ENCODE measurements around the gene SCAF4.

Gene SCAF4

GRCh38 chr21:31696424-31696823, 35.5 kb downstream of the SCAF4 start:
- DNase-seq (ENCODE audit: low read depth in 1 of 2, low spot score in 1 of 2): no peak
- TF ChIP-seq JUND (IDR thresholded peaks at IDR 0.05; ENCODE audit: low read depth): no peak
- in situ Hi-C loops (cut with HindIII; ENCODE audit: low pct_unique_long_range_greater_than_20kb, low sequenced_read_pairs): no loop called here

- in situ Hi-C loops (cut with HindIII; ENCODE audit: low pct_unique_long_range_greater_than_20kb, low sequenced_read_pairs): no loop called here
- no peak for DNase-seq (ENCODE audit: low read depth in 1 of 2, low spot score in 1 of 2)
- no peak for TF ChIP-seq JUND (IDR thresholded peaks at IDR 0.05; ENCODE audit: low read depth)
Measured at GRCh38 chr21:31693222-31693621, 38.7 kb downstream of the SCAF4 start.

GRCh38 chr21:31688603-31689368, 43.1 kb downstream of the SCAF4 start:
- in situ Hi-C loops (cut with HindIII; ENCODE audit: low pct_unique_long_range_greater_than_20kb, low sequenced_read_pairs): no loop called here
- no peak for TF ChIP-seq JUND (IDR thresholded peaks at IDR 0.05; ENCODE audit: low read depth)
- DNase-seq (ENCODE audit: low read depth in 1 of 2, low spot score in 1 of 2): no peak

- in situ Hi-C loops (cut with HindIII; ENCODE audit: low pct_unique_long_range_greater_than_20kb, low sequenced_read_pairs): no loop called here
- DNase-seq (ENCODE audit: low read depth in 1 of 2, low spot score in 1 of 2): no peak
- TF ChIP-seq JUND (IDR thresholded peaks at IDR 0.05; ENCODE audit: low read depth): no peak
Measured at GRCh38 chr21:31687108-31687507, 44.8 kb downstream of the SCAF4 start.

- in situ Hi-C loops (cut with HindIII; ENCODE audit: low pct_unique_long_range_greater_than_20kb, low sequenced_read_pairs): no loop called here
- DNase-seq (ENCODE audit: low read depth in 1 of 2, low spot score in 1 of 2): no peak
- no peak for TF ChIP-seq JUND (IDR thresholded peaks at IDR 0.05; ENCODE audit: low read depth)
Measured at GRCh38 chr21:31686272-31686915, 45.5 kb downstream of the SCAF4 start.

- in situ Hi-C loops (cut with HindIII; ENCODE audit: low pct_unique_long_range_greater_than_20kb, low sequenced_read_pairs): no loop called here
- no peak for DNase-seq (ENCODE audit: low read depth in 1 of 2, low spot score in 1 of 2)
- TF ChIP-seq JUND (IDR thresholded peaks at IDR 0.05; ENCODE audit: low read depth): no peak
Measured at GRCh38 chr21:31684918-31685317, 47.0 kb downstream of the SCAF4 start.

GRCh38 chr21:31683029-31683428, 48.9 kb downstream of the SCAF4 start:
- DNase-seq (ENCODE audit: low read depth in 1 of 2, low spot score in 1 of 2): peak in 1 of 2 experiments; percentile 18
- TF ChIP-seq JUND (IDR thresholded peaks at IDR 0.05; ENCODE audit: low read depth): no peak
- in situ Hi-C loops (cut with HindIII; ENCODE audit: low pct_unique_long_range_greater_than_20kb, low sequenced_read_pairs): no loop called here

- no peak for DNase-seq (ENCODE audit: low read depth in 1 of 2, low spot score in 1 of 2)
Measured at GRCh38 chr21:31682620-31683019, 49.3 kb downstream of the SCAF4 start.

GRCh38 chr21:31678478-31678877, 53.4 kb downstream of the SCAF4 start:
- in situ Hi-C loops (cut with HindIII; ENCODE audit: low pct_unique_long_range_greater_than_20kb, low sequenced_read_pairs): no loop called here
- no peak for TF ChIP-seq JUND (IDR thresholded peaks at IDR 0.05; ENCODE audit: low read depth)
- DNase-seq (ENCODE audit: low read depth in 1 of 2, low spot score in 1 of 2): no peak

More at GRCh38 chr21:31682620-31683019, 49.3 kb downstream of the SCAF4 start:
- in situ Hi-C loops (cut with HindIII; ENCODE audit: low pct_unique_long_range_greater_than_20kb, low sequenced_read_pairs): no loop called here
- no peak for TF ChIP-seq JUND (IDR thresholded peaks at IDR 0.05; ENCODE audit: low read depth)

GRCh38 chr21:31677047-31677446, 54.9 kb downstream of the SCAF4 start:
- no peak for DNase-seq (ENCODE audit: low read depth in 1 of 2, low spot score in 1 of 2)
- no peak for TF ChIP-seq JUND (IDR thresholded peaks at IDR 0.05; ENCODE audit: low read depth)
- in situ Hi-C loops (cut with HindIII; ENCODE audit: low pct_unique_long_range_greater_than_20kb, low sequenced_read_pairs): no loop called here

GRCh38 chr21:31675960-31676359, 56.0 kb downstream of the SCAF4 start:
- DNase-seq (ENCODE audit: low read depth in 1 of 2, low spot score in 1 of 2): no peak
- TF ChIP-seq JUND (IDR thresholded peaks at IDR 0.05; ENCODE audit: low read depth): no peak

GRCh38 chr21:31675318-31675717, 56.6 kb downstream of the SCAF4 start:
- DNase-seq (ENCODE audit: low read depth in 1 of 2, low spot score in 1 of 2): no peak
- no peak for TF ChIP-seq JUND (IDR thresholded peaks at IDR 0.05; ENCODE audit: low read depth)
- in situ Hi-C loops (cut with HindIII; ENCODE audit: low pct_unique_long_range_greater_than_20kb, low sequenced_read_pairs): no loop called here

More at GRCh38 chr21:31675960-31676359, 56.0 kb downstream of the SCAF4 start:
- in situ Hi-C loops (cut with HindIII; ENCODE audit: low pct_unique_long_range_greater_than_20kb, low sequenced_read_pairs): no loop called here

GRCh38 chr21:31673321-31673912, 58.5 kb downstream of the SCAF4 start:
- TF ChIP-seq JUND (IDR thresholded peaks at IDR 0.05; ENCODE audit: low read depth): no peak
- in situ Hi-C loops (cut with HindIII; ENCODE audit: low pct_unique_long_range_greater_than_20kb, low sequenced_read_pairs): no loop called here
- no peak for DNase-seq (ENCODE audit: low read depth in 1 of 2, low spot score in 1 of 2)

All from T47D (cell line).